Measurements from ENCODE around the gene SULT4A1.

The SULT4A1 gene

GRCh38 chr22:43843783-43844530, 18.4 kb downstream of the SULT4A1 start:
- no peak for DNase-seq

- no peak for DNase-seq
Measured at GRCh38 chr22:43841742-43842141, 20.6 kb downstream of the SULT4A1 start.

- no peak for DNase-seq
Measured at GRCh38 chr22:43840851-43841250, 21.5 kb downstream of the SULT4A1 start.

- no peak for DNase-seq
Measured at GRCh38 chr22:43840431-43840830, 21.9 kb downstream of the SULT4A1 start.

GRCh38 chr22:43839781-43840180, 22.5 kb downstream of the SULT4A1 start:
- no peak for DNase-seq

- DNase-seq = no peak
Measured at GRCh38 chr22:43838571-43839307, 23.6 kb downstream of the SULT4A1 start.

- no peak for DNase-seq
Measured at GRCh38 chr22:43838161-43838560, 24.2 kb downstream of the SULT4A1 start.

- DNase-seq = no peak
Measured at GRCh38 chr22:43837666-43838065, 24.6 kb downstream of the SULT4A1 start.

- DNase-seq = no peak
Measured at GRCh38 chr22:43835736-43836135, 26.6 kb downstream of the SULT4A1 start.

- no peak for DNase-seq
Measured at GRCh38 chr22:43835166-43835565, 27.1 kb downstream of the SULT4A1 start.

- DNase-seq = no peak
Measured at GRCh38 chr22:43833286-43834240, 28.8 kb downstream of the SULT4A1 start.

- DNase-seq = no peak
Measured at GRCh38 chr22:43832393-43833265, 29.7 kb downstream of the SULT4A1 start.

- no peak for DNase-seq
Measured at GRCh38 chr22:43831561-43832392, 30.5 kb downstream of the SULT4A1 start.

GRCh38 chr22:43830931-43831560, 31.3 kb downstream of the SULT4A1 start:
- DNase-seq = no peak

GRCh38 chr22:43829904-43830851, 32.1 kb downstream of the SULT4A1 start:
- no peak for DNase-seq

GRCh38 chr22:43828998-43829782, 33.1 kb downstream of the SULT4A1 start:
- DNase-seq = no peak

GRCh38 chr22:43828725-43828997, 33.7 kb downstream of the SULT4A1 start:
- DNase-seq = no peak

- DNase-seq = no peak
Measured at GRCh38 chr22:43827926-43828724, 34.2 kb downstream of the SULT4A1 start.
